H1 (cell line): ENCODE measurements around the gene NAALADL1. TPM values are rescaled to one million over a fixed set of nuclear protein-coding genes. Genes with fewer than 3 reads are reported as not detected.
A peak's percentile ranks its signal among the peaks of the same experiment; 100 is the strongest.

Source experiments
- CTCF ChIA-PET: fragments of 300-600 bp; sonication (Branson Sonifier 250); formaldehyde crosslinking; loops from one replicate; lab custom pipeline; 2021; ENCODE audit not compliant: partially characterized antibody; lab: Charles Lee
- POLR2A ChIA-PET: fragments of 300-600 bp; sonication (Branson Sonifier 250); formaldehyde crosslinking; loops from one replicate; lab custom pipeline; 2021; ENCODE audit warnings: inconsistent platforms; ENCODE audit not compliant: partially characterized antibody; lab: Charles Lee
- DNase-seq, 2 experiments: peaks; one replicate each; pipeline versions ENCODE4 v3.0.0 to v3.0.0-alpha.2; 2010 to 2022; ENCODE audit warnings: low spot score in 2 of 2, low read depth in 1 of 2, mixed read lengths in 1 of 2
- FAIRE-seq: peaks from 2 replicates; lab custom pipeline; 2011; peaks lifted over from hg19 to GRCh38; lab: Jason Lieb, UNC
- H2AFZ ChIP-seq: 2 replicates; pipeline ENCODE4 v1.8.1; 2012; ENCODE audit warnings: low read length, inconsistent platforms
- H2AK5ac ChIP-seq: 2 replicates; pipeline ENCODE4 v1.6.1; 2013; ENCODE audit warnings: low read depth, low read length
- H2BK120ac ChIP-seq: replicated peaks from 2 replicates; pipeline ENCODE3; 2013; ENCODE audit warnings: low read depth, low read length, inconsistent platforms
- H2BK12ac ChIP-seq: 2 replicates; pipeline ENCODE4 v1.6.1; 2013; ENCODE audit warnings: low read depth, low read length
- H2BK15ac ChIP-seq: 2 replicates; pipeline ENCODE4 v1.6.1; 2013; ENCODE audit warnings: low read length
- H2BK20ac ChIP-seq: 2 replicates; pipeline ENCODE4 v1.6.1; 2013; ENCODE audit warnings: low read length
- H2BK5ac ChIP-seq: 2 replicates; pipeline ENCODE4 v1.6.1; 2013; ENCODE audit warnings: low read depth, low read length
- H3K14ac ChIP-seq: 2 replicates; pipeline ENCODE4 v1.6.1; 2013; ENCODE audit warnings: inconsistent platforms; ENCODE audit not compliant: insufficient read length
- H3K18ac ChIP-seq: 2 replicates; pipeline ENCODE4 v1.6.1; 2013; ENCODE audit warnings: low read length; ENCODE audit errors: extremely low read depth
- H3K23ac ChIP-seq: 2 replicates; pipeline ENCODE4 v1.6.1; 2013; ENCODE audit warnings: inconsistent platforms; ENCODE audit not compliant: insufficient read length
- H3K23me2 ChIP-seq: 2 replicates; pipeline ENCODE4 v1.6.1; 2013; ENCODE audit warnings: low read depth, low read length
- H3K27ac ChIP-seq: 2 replicates; pipeline ENCODE4 v1.6.1; 2011; ENCODE audit warnings: low read depth, low read length, inconsistent platforms
- H3K27me3 ChIP-seq, 4 experiments: replicated peaks in 1 of 4; 1 replicate in 1 of 4; 2 replicates in 3 of 4; pipeline versions ENCODE4 v1.6.1 to v1.8.1; 2011 to 2013; ENCODE audit warnings: low read length in 3 of 4, mild to moderate bottlenecking in 3 of 4, inconsistent platforms in 2 of 4, mixed read lengths in 2 of 4, moderate library complexity in 1 of 4; ENCODE audit not compliant: control insufficient read depth in 3 of 4, insufficient read depth in 3 of 4; ENCODE audit errors: extremely low read depth in 1 of 4
- H3K36me3 ChIP-seq, 4 experiments: 2 replicates each; pipeline versions ENCODE4 v1.6.1 to v1.8.1; 2011 to 2013; ENCODE audit warnings: mild to moderate bottlenecking in 4 of 4, low read length in 3 of 4, moderate library complexity in 2 of 4, control low read depth in 1 of 4, inconsistent platforms in 1 of 4; ENCODE audit not compliant: insufficient read depth in 4 of 4, control insufficient read depth in 2 of 4
- H3K4ac ChIP-seq: replicated peaks from 2 replicates; pipeline ENCODE3; 2013; ENCODE audit warnings: low read length, low read depth, mixed read lengths, inconsistent platforms; ENCODE audit not compliant: insufficient read length
- H3K4me1 ChIP-seq, 4 experiments: replicated peaks in 1 of 4; 1 replicate in 1 of 4; 2 replicates in 3 of 4; pipeline versions ENCODE4 v1.6.1 to v1.8.1; 2011 to 2013; ENCODE audit warnings: low read length in 3 of 4, inconsistent platforms in 2 of 4, mixed read lengths in 1 of 4; ENCODE audit not compliant: insufficient read depth in 4 of 4, control insufficient read depth in 3 of 4
- H3K4me2 ChIP-seq, 2 experiments: 2 replicates each; pipeline versions ENCODE4 v1.6.1 to v1.8.1; 2011 to 2013; ENCODE audit warnings: low read depth in 2 of 2, low read length in 2 of 2, control low read depth in 1 of 2, inconsistent platforms in 1 of 2, mild to moderate bottlenecking in 1 of 2; ENCODE audit not compliant: insufficient read depth in 1 of 2
- H3K4me3 ChIP-seq, 4 experiments: fragments of 200-600, 300-600 bp in 1 of 4; sonication (generic), shearing (Covaris generic), sonication (Bioruptor Twin) in 1 of 4; 2 replicates each; pipeline versions ENCODE4 v1.5.1 to v1.8.1; 2011 to 2016; ENCODE audit warnings: low read length in 4 of 4, low read depth in 3 of 4, control low read depth in 2 of 4, inconsistent platforms in 2 of 4, mild to moderate bottlenecking in 2 of 4, mixed read lengths in 1 of 4, moderate library complexity in 1 of 4; ENCODE audit not compliant: insufficient read depth in 2 of 4; ENCODE audit errors: extremely low read depth in 1 of 4
- H3K56ac ChIP-seq: replicated peaks from 2 replicates; pipeline ENCODE3; 2013; ENCODE audit warnings: low read depth, mild to moderate bottlenecking, mixed read lengths, low read length, inconsistent platforms; ENCODE audit not compliant: insufficient read length
- H3K79me1 ChIP-seq: 2 replicates; pipeline ENCODE4 v1.6.1; 2013; ENCODE audit warnings: low read depth, low read length, control low read depth
- H3K79me2 ChIP-seq, 2 experiments: 2 replicates each; pipeline versions ENCODE4 v1.6.1 to v1.8.1; 2012 to 2013; ENCODE audit warnings: low read length in 2 of 2, mild to moderate bottlenecking in 2 of 2, inconsistent platforms in 1 of 2; ENCODE audit not compliant: insufficient read depth in 2 of 2, control insufficient read depth in 1 of 2
- H3K9ac ChIP-seq, 4 experiments: replicated peaks in 1 of 4; 1 replicate in 1 of 4; 2 replicates in 3 of 4; pipeline versions ENCODE4 v1.6.1 to v1.8.1; 2011 to 2013; ENCODE audit warnings: low read depth in 3 of 4, low read length in 3 of 4, control low read depth in 2 of 4, mild to moderate bottlenecking in 2 of 4, moderate library complexity in 2 of 4, inconsistent platforms in 1 of 4; ENCODE audit errors: extremely low read depth in 1 of 4
- H3K9me3 ChIP-seq, 2 experiments: 2 replicates each; pipeline versions ENCODE4 v1.6.1 to v1.8.1; 2012 to 2013; ENCODE audit warnings: mild to moderate bottlenecking in 2 of 2, moderate library complexity in 2 of 2, control low read depth in 1 of 2, inconsistent platforms in 1 of 2, low read depth in 1 of 2, low read length in 1 of 2, mixed read lengths in 1 of 2; ENCODE audit not compliant: insufficient read depth in 2 of 2
- H4K20me1 ChIP-seq, 2 experiments: replicated peaks in 1 of 2; 2 replicates each; pipeline versions ENCODE3 to v1.8.1; 2011 to 2013; ENCODE audit warnings: inconsistent platforms in 2 of 2, low read length in 2 of 2, mild to moderate bottlenecking in 1 of 2; ENCODE audit not compliant: insufficient read depth in 2 of 2, control insufficient read depth in 1 of 2
- H4K5ac ChIP-seq: 2 replicates; pipeline ENCODE4 v1.6.1; 2013; ENCODE audit warnings: low read length, low read depth, mixed read lengths, inconsistent platforms; ENCODE audit not compliant: insufficient read length
- H4K8ac ChIP-seq: 2 replicates; pipeline ENCODE4 v1.8.0; 2013; ENCODE audit warnings: mild to moderate bottlenecking, moderate library complexity, low read length, inconsistent platforms; ENCODE audit not compliant: insufficient read depth; ENCODE audit errors: extremely low read depth
- H4K91ac ChIP-seq: replicated peaks from 2 replicates; pipeline ENCODE3; 2013; ENCODE audit warnings: low read length, mixed read lengths, inconsistent platforms; ENCODE audit not compliant: insufficient read length
- SRF ChIP-seq: IDR thresholded peaks from 2 replicates; pipeline ENCODE4 v1.6.1; 2011; ENCODE audit warnings: mild to moderate bottlenecking, low read depth, low read length, moderate library complexity
- WGBS, 2 experiments: shearing (Covaris generic) in 1 of 2; methylation state at CpG; one replicate each; pipeline versions ENCODE4 v1.1.6 to v1.1.7; 2013 to 2015; ENCODE audit warnings: low lambda C conversion rate in 2 of 2, mixed read lengths in 2 of 2, inconsistent platforms in 1 of 2, low coverage in 1 of 2, missing lambda C conversion rate in 1 of 2; ENCODE audit not compliant: insufficient replicate concordance in 2 of 2, insufficient coverage in 1 of 2, insufficient read length in 1 of 2; ENCODE audit errors: extremely low coverage in 1 of 2, missing lambda C conversion rate in 1 of 2; 5-methylcytosine and 5-hydroxymethylcytosine counted together
- polyA plus RNA-seq, 7 experiments: library from polyadenylated mRNA; depleted of rRNA in 3 of 7; stranded (reverse) in 5 of 7; unstranded in 2 of 7; fragments of >200 nt in 5 of 7; fragments of 200-250 nt in 2 of 7; gene quantifications; 1 replicate in 5 of 7; 2 replicates in 1 of 7; 4 replicates in 1 of 7; pipeline versions ENCODE4 v1.2.1 to v1.2.3, GENCODE V29; 2011 to 2013; ENCODE audit warnings: missing spikeins in 2 of 7, mixed read lengths in 2 of 7
- total RNA-seq: library from RNA; stranded (reverse); fragmentation: NEBNext Ultra II Directional; extraction: Animal tissue kit (Norgen Biotek cat#: 25700); gene quantifications from 2 replicates; pipeline ENCODE4 v1.2.1, GENCODE V29; 2021
- TF ChIP-seq, protein P1 (sequence below), 3 experiments: IDR thresholded peaks; 1 replicate in 2 of 3; 2 replicates in 1 of 3; pipeline versions ENCODE4 v1.5.1 to v1.6.1; 2011; ENCODE audit warnings: low read length in 3 of 3, mild to moderate bottlenecking in 3 of 3, inconsistent platforms in 2 of 3, low read depth in 1 of 3, moderate library complexity in 1 of 3; ENCODE audit not compliant: insufficient read depth in 1 of 3; ENCODE audit errors: control extremely low read depth in 1 of 3

Gene NAALADL1
- total and polyA plus RNA-seq, 2 of the 8 experiments (the other 6 are each of a cell fraction or from before 2014, with no cell fraction given): 7.5 to 9.9 TPM

DNA sequence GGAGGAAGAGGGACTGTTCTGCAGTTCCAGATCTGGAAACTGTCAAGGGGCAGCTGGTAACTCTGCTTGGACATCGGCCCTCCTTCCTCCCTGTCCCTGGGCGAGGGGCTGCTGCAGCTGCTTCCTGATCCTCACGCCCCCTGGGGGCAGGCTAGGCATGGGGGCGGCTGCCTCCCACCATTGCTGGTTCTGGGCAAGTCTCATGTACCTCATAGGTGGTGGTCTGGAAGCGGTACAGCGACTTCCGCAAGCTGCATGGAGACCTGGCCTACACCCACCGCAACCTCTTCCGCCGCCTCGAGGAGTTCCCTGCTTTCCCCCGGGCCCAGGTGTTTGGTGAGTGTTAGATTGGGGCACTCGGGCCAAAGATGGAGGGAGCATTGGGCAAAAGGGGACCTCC lies 26.1 kb downstream of the NAALADL1 start:
- TF ChIP-seq, protein P1, sequence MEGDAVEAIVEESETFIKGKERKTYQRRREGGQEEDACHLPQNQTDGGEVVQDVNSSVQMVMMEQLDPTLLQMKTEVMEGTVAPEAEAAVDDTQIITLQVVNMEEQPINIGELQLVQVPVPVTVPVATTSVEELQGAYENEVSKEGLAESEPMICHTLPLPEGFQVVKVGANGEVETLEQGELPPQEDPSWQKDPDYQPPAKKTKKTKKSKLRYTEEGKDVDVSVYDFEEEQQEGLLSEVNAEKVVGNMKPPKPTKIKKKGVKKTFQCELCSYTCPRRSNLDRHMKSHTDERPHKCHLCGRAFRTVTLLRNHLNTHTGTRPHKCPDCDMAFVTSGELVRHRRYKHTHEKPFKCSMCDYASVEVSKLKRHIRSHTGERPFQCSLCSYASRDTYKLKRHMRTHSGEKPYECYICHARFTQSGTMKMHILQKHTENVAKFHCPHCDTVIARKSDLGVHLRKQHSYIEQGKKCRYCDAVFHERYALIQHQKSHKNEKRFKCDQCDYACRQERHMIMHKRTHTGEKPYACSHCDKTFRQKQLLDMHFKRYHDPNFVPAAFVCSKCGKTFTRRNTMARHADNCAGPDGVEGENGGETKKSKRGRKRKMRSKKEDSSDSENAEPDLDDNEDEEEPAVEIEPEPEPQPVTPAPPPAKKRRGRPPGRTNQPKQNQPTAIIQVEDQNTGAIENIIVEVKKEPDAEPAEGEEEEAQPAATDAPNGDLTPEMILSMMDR (IDR thresholded peaks at IDR 0.05; ENCODE audit: control extremely low read depth in 1 of 3, insufficient read depth in 1 of 3, low read depth in 1 of 3, low read length in 3 of 3): peak in 1 of 3 experiments; percentile 4; a peak in 1 of 4 replicates
- no peak for TF ChIP-seq SRF
- Histone ChIP-seq H3K27ac (no peak overlapping the region), H2BK20ac (no peak overlapping the region), H4K20me1 (no peaks in the 10 kb centered on the region), H3K56ac (no peak overlapping the region), H2AFZ (no peak overlapping the region), H3K4me2 (no peak overlapping the region), H3K36me3 (no peaks in the 10 kb centered on the region; a peak in 2 of 8 replicates), H4K5ac (no peak overlapping the region), H3K18ac (no peak overlapping the region), H3K23ac (no peak overlapping the region), H3K4me3 (no peak overlapping the region), H3K79me2 (no peaks in the 10 kb centered on the region), H3K79me1 (no peaks in the 10 kb centered on the region), H2BK5ac (no peak overlapping the region), H3K23me2 (no peaks in the 10 kb centered on the region), H4K91ac (no peak overlapping the region), H3K27me3 (no peaks in the 10 kb centered on the region), H3K14ac (no peak overlapping the region), H2BK12ac (no peak overlapping the region), H2BK120ac (no peak overlapping the region), H3K9ac (no peak overlapping the region), H3K4me1 (no peaks in the 10 kb centered on the region; a peak in 2 of 7 replicates), H3K9me3 (no peaks in the 10 kb centered on the region), H4K8ac (no peak overlapping the region), H2BK15ac (no peak overlapping the region), H2AK5ac (no peak overlapping the region), H3K4ac (no peak overlapping the region)
- CTCF ChIA-PET: interaction anchor here (0.7 to 3.1 kb wide), 4 partner anchors 19 to 45 kb away, joined by 3 to 12 read pairs (median 5); partner anchors contain the start of gene ARL2
- FAIRE-seq (no peak), DNase-seq (no peak)
- POLR2A ChIA-PET: interaction anchor here (1.8 kb wide), 2 partner anchors 9 to 48 kb away, joined by 4 to 10 read pairs; partner anchors contain the start of gene SAC3D1
- 87% methylated on average over 13 of the region's 13 CpGs; no CpG with 5 or more reads in 1 of the 2 experiments for WGBS, 2 experiments
